ENCODE measurements around the gene SP140. TPM values are rescaled to one million over a fixed set of nuclear protein-coding genes. Genes with fewer than 3 reads are reported as not detected.

The SP140 gene
- total RNA-seq, 1 donor from 2014 or later, result 1.0 TPM

- no peak for DNase-seq (ENCODE audit: extremely low spot score, unreplicated experiment)
- no peak overlapping the region for H3K27ac Mint-ChIP-seq (ENCODE audit: unreplicated experiment)
- no peak for TF ChIP-seq CTCF (IDR thresholded peaks at IDR 0.05)
- H3K4me3 Mint-ChIP-seq (ENCODE audit: unreplicated experiment), result no peak overlapping the region
- H3K36me3 Mint-ChIP-seq (ENCODE audit: unreplicated experiment), result peaks cover 42% of the 10 kb centered on the region
- no peaks in the 10 kb centered on the region for H3K4me1 Mint-ChIP-seq (ENCODE audit: unreplicated experiment)
- no peaks in the 10 kb centered on the region for H3K27me3 Mint-ChIP-seq (ENCODE audit: unreplicated experiment)
- H3K9me3 Mint-ChIP-seq (ENCODE audit: unreplicated experiment), result no peaks in the 10 kb centered on the region
Observed at GRCh38 chr2:230208576-230208975, 17.0 kb upstream of the SP140 start.

- H3K27me3 Mint-ChIP-seq (ENCODE audit: unreplicated experiment), result no peaks in the 10 kb centered on the region
- no peak overlapping the region for H3K4me3 Mint-ChIP-seq (ENCODE audit: unreplicated experiment)
- H3K27ac Mint-ChIP-seq (ENCODE audit: unreplicated experiment), result no peak overlapping the region
- H3K36me3 Mint-ChIP-seq (ENCODE audit: unreplicated experiment), result peaks cover 44% of the 10 kb centered on the region
- TF ChIP-seq CTCF (IDR thresholded peaks at IDR 0.05), result no peak
- no peaks in the 10 kb centered on the region for H3K4me1 Mint-ChIP-seq (ENCODE audit: unreplicated experiment)
- no peaks in the 10 kb centered on the region for H3K9me3 Mint-ChIP-seq (ENCODE audit: unreplicated experiment)
- DNase-seq (ENCODE audit: extremely low spot score, unreplicated experiment), result no peak
Observed at GRCh38 chr2:230209422-230210051, 16.0 kb upstream of the SP140 start.

GRCh38 chr2:230216489-230216888 lies 9.0 kb upstream of the SP140 start:
- Mint-ChIP-seq H3K27me3 (ENCODE audit: unreplicated experiment) (no peaks in the 10 kb centered on the region), H3K4me3 (ENCODE audit: unreplicated experiment) (no peak overlapping the region), H3K36me3 (ENCODE audit: unreplicated experiment) (peaks cover 41% of the 10 kb centered on the region), H3K9me3 (ENCODE audit: unreplicated experiment) (no peaks in the 10 kb centered on the region), H3K27ac (ENCODE audit: unreplicated experiment) (no peak overlapping the region), H3K4me1 (ENCODE audit: unreplicated experiment) (peaks cover 20% of the 10 kb centered on the region)
- no peak for TF ChIP-seq CTCF (IDR thresholded peaks at IDR 0.05)
- DNase-seq (ENCODE audit: extremely low spot score, unreplicated experiment), result no peak

- peaks cover 35% of the 10 kb centered on the region for H3K36me3 Mint-ChIP-seq (ENCODE audit: unreplicated experiment)
- no peaks in the 10 kb centered on the region for H3K27me3 Mint-ChIP-seq (ENCODE audit: unreplicated experiment)
- H3K4me3 Mint-ChIP-seq (ENCODE audit: unreplicated experiment), result no peak overlapping the region
- no peak for DNase-seq (ENCODE audit: extremely low spot score, unreplicated experiment)
- no peak for TF ChIP-seq CTCF (IDR thresholded peaks at IDR 0.05)
- H3K9me3 Mint-ChIP-seq (ENCODE audit: unreplicated experiment), result no peaks in the 10 kb centered on the region
- no peak overlapping the region for H3K27ac Mint-ChIP-seq (ENCODE audit: unreplicated experiment)
- H3K4me1 Mint-ChIP-seq (ENCODE audit: unreplicated experiment), result peaks cover 24% of the 10 kb centered on the region
Observed at GRCh38 chr2:230217424-230217823, 8.1 kb upstream of the SP140 start.

GRCh38 chr2:230218421-230218820 lies 7.1 kb upstream of the SP140 start:
- no peaks in the 10 kb centered on the region for H3K27me3 Mint-ChIP-seq (ENCODE audit: unreplicated experiment)
- H3K27ac Mint-ChIP-seq (ENCODE audit: unreplicated experiment), result no peak overlapping the region
- peak overlapping the region; percentile 88 for H3K4me3 Mint-ChIP-seq (ENCODE audit: unreplicated experiment)
- H3K36me3 Mint-ChIP-seq (ENCODE audit: unreplicated experiment), result peaks cover 26% of the 10 kb centered on the region
- H3K9me3 Mint-ChIP-seq (ENCODE audit: unreplicated experiment), result no peaks in the 10 kb centered on the region
- H3K4me1 Mint-ChIP-seq (ENCODE audit: unreplicated experiment), result peaks cover 24% of the 10 kb centered on the region
- TF ChIP-seq CTCF (IDR thresholded peaks at IDR 0.05), result no peak
- DNase-seq (ENCODE audit: extremely low spot score, unreplicated experiment), result no peak
